K562 (cell line): ENCODE data around the gene BORA. TPM values are rescaled to one million over a fixed set of nuclear protein-coding genes. Genes with fewer than 3 reads are reported as not detected.

Source experiments
- ATAC-seq: fragments of 200-7000 bp; cut with Tn5 transposase; 3 replicates; pipeline ENCODE4 v1.9.1; 2020; ENCODE audit warnings: moderate library complexity
- BruUV-seq: library from RNA; stranded (reverse); fragments of 400-500 nt; replicated peaks from 2 replicates; lab custom pipeline; 2021; lab: Mats Ljungman, UMichigan
- CTCF ChIA-PET: fragments of 300-600 bp; formaldehyde crosslinking; extraction: SDS; loops from one replicate; lab custom pipeline; 2021; ENCODE audit warnings: low intra/inter-chr PET ratio; lab: Yijun Ruan, JAX
- POLR2A ChIA-PET: fragments of 300-600, 350-650 bp; sonication (Branson Sonifier 250); formaldehyde crosslinking; extraction: SDS; loops from one replicate; lab custom pipeline; 2021; ENCODE audit warnings: antibody characterized with exemption, inconsistent platforms; lab: Yijun Ruan, JAX
- DNase-seq, 4 experiments: peaks; one replicate each; pipeline versions ENCODE4 v3.0.0 to v3.0.0-alpha.2; 2011 to 2018; ENCODE audit warnings: low spot score in 3 of 4, mixed read lengths in 3 of 4; ENCODE audit errors: extremely low read depth in 1 of 4
- FAIRE-seq: peaks from 2 replicates; lab custom pipeline; 2011; peaks lifted over from hg19 to GRCh38; lab: Jason Lieb, UNC
- H2AFZ ChIP-seq: 2 replicates; pipeline ENCODE4 v1.6.0; 2011; ENCODE audit warnings: low read depth, low read length, control low read depth, inconsistent platforms
- H3K27ac ChIP-seq: fragments of 200-600 bp; 3 replicates; pipeline ENCODE4 v1.8.0; 2011; ENCODE audit warnings: low read depth, mild to moderate bottlenecking, control low read depth, inconsistent platforms, low read length, moderate library complexity, mixed read lengths; ENCODE audit errors: extremely low read depth
- H3K27me3 ChIP-seq, 2 experiments: fragments of 300-600 bp in 1 of 2; 2 replicates in 1 of 2; 3 replicates in 1 of 2; pipeline versions ENCODE4 v1.6.0 to v1.8.0; 2011; ENCODE audit warnings: inconsistent platforms in 2 of 2, low read length in 2 of 2, mild to moderate bottlenecking in 1 of 2, mixed read lengths in 1 of 2, moderate library complexity in 1 of 2; ENCODE audit not compliant: control insufficient read depth in 2 of 2, insufficient read depth in 2 of 2
- H3K36me3 ChIP-seq: fragments of 300-600 bp; 3 replicates; pipeline ENCODE4 v1.8.0; 2011; ENCODE audit warnings: mild to moderate bottlenecking, low read length, inconsistent platforms; ENCODE audit not compliant: control insufficient read depth, insufficient read depth
- H3K4me1 ChIP-seq, 2 experiments: fragments of 200-600 bp in 1 of 2; replicated peaks in 1 of 2; 2 replicates in 1 of 2; 3 replicates in 1 of 2; pipeline versions ENCODE4 v1.5.1 to v1.8.0; 2011; ENCODE audit warnings: inconsistent platforms in 2 of 2, low read length in 2 of 2, mild to moderate bottlenecking in 1 of 2, mixed read lengths in 1 of 2, moderate library complexity in 1 of 2; ENCODE audit not compliant: control insufficient read depth in 2 of 2, insufficient read depth in 2 of 2
- H3K4me2 ChIP-seq: 2 replicates; pipeline ENCODE4 v1.6.1; 2011; ENCODE audit warnings: low read length, control low read depth, inconsistent platforms, mixed read lengths; ENCODE audit not compliant: insufficient read depth
- H3K4me3 ChIP-seq: fragments of 200-600 bp; sonication (generic), shearing (Covaris generic); 2 replicates; pipeline ENCODE4 v1.5.1; 2016; ENCODE audit warnings: control low read depth, inconsistent platforms
- H3K79me2 ChIP-seq: fragments of 200-600 bp; 3 replicates; pipeline ENCODE4 v1.8.0; 2011; ENCODE audit warnings: low read length, inconsistent platforms; ENCODE audit not compliant: control insufficient read depth, insufficient read depth
- H3K9ac ChIP-seq, 2 experiments: 2 replicates each; pipeline versions ENCODE4 v1.6.0 to v1.6.1; 2011; ENCODE audit warnings: low read depth in 2 of 2, low read length in 2 of 2, control low read depth in 1 of 2, inconsistent platforms in 1 of 2, mild to moderate bottlenecking in 1 of 2, mixed read lengths in 1 of 2; ENCODE audit not compliant: insufficient read depth in 1 of 2
- H3K9me1 ChIP-seq: one replicate; pipeline ENCODE4 v1.6.0; 2011; ENCODE audit warnings: inconsistent platforms, mild to moderate bottlenecking, low read length, moderate library complexity; ENCODE audit not compliant: control insufficient read depth, insufficient read depth
- H3K9me3 ChIP-seq: replicated peaks from 2 replicates; pipeline ENCODE4 v1.5.1; 2011; ENCODE audit warnings: low read depth, low read length, inconsistent platforms; ENCODE audit not compliant: control insufficient read depth, insufficient read depth
- H4K20me1 ChIP-seq: replicated peaks from 2 replicates; pipeline ENCODE4 v1.6.1; 2011; ENCODE audit warnings: low read length, inconsistent platforms, mixed read lengths; ENCODE audit not compliant: control insufficient read depth, insufficient read depth
- CC2D1A ChIP-seq: fragments of 450-650 bp; IDR thresholded peaks from 2 replicates; pipeline ENCODE4 v1.6.1; 2017; ENCODE audit warnings: mild to moderate bottlenecking
- CTBP1 ChIP-seq: fragments of 450-650 bp; IDR thresholded peaks from 2 replicates; pipeline ENCODE4 v1.6.1; 2016; ENCODE audit warnings: borderline replicate concordance
- IFI16 ChIP-seq: fragments of 250-450 bp; sonication (Bioruptor Pico); IDR thresholded peaks from 2 replicates; pipeline ENCODE4 v2.1.2; 2022; ENCODE audit warnings: mild to moderate bottlenecking, inconsistent platforms
- MBD1 ChIP-seq: fragments of 250-450 bp; sonication (Bioruptor Pico); IDR thresholded peaks from 2 replicates; pipeline ENCODE4 v1.8.0; 2022; ENCODE audit warnings: inconsistent platforms
- MNT ChIP-seq, 2 experiments: fragments of 450-650 bp; conservative IDR thresholded peaks; 2 replicates each; pipeline ENCODE4 v1.6.1; 2017; ENCODE audit warnings: mild to moderate bottlenecking in 2 of 2, moderate library complexity in 2 of 2
- NR1H2 ChIP-seq: sonication (generic); formaldehyde crosslinking; IDR thresholded peaks from 2 replicates; pipeline ENCODE4 v1.4.0; 2020; ENCODE audit warnings: mild to moderate bottlenecking, missing genetic modification reagents
- PHF21A ChIP-seq: fragments of 450-650 bp; IDR thresholded peaks from 2 replicates; pipeline ENCODE4 v1.6.1; 2017; ENCODE audit warnings: low read depth, borderline replicate concordance
- POLR3G ChIP-seq: IDR thresholded peaks from 2 replicates; pipeline ENCODE4 v1.6.1; 2011; ENCODE audit not compliant: insufficient read length, insufficient replicate concordance; ENCODE audit errors: extremely low read depth
- RBM25 ChIP-seq: fragments of 200-400 bp; formaldehyde crosslinking; IDR thresholded peaks from 2 replicates; pipeline ENCODE4 v1.6.1; 2018; ENCODE audit warnings: low read length, low read depth, moderate library complexity; ENCODE audit not compliant: severe bottlenecking
- RHOXF2B ChIP-seq: fragments of 250-450 bp; sonication (Bioruptor Pico); conservative IDR thresholded peaks from 2 replicates; pipeline ENCODE4 v1.5.1; 2021
- SIN3B ChIP-seq: fragments of 450-650 bp; IDR thresholded peaks from 2 replicates; pipeline ENCODE4 v1.6.1; 2017; ENCODE audit warnings: low read depth, mild to moderate bottlenecking, moderate library complexity
- SMARCB1 ChIP-seq: IDR thresholded peaks from 2 replicates; pipeline ENCODE4 v1.6.1; 2011; ENCODE audit warnings: improper control_type of control experiment, low read depth; ENCODE audit not compliant: insufficient read length
- ZBTB26 ChIP-seq: fragments of 450-650 bp; formaldehyde crosslinking; IDR thresholded peaks from 2 replicates; pipeline ENCODE4 v1.4.0; 2022; ENCODE audit warnings: missing genetic modification characterization
- ZFP1 ChIP-seq: fragments of 450-650 bp; formaldehyde crosslinking; IDR thresholded peaks from 2 replicates; pipeline ENCODE4 v1.4.0; 2020; ENCODE audit warnings: mild to moderate bottlenecking, mixed read lengths
- ZNF239 ChIP-seq: fragments of 250-450 bp; sonication (Bioruptor Pico); IDR thresholded peaks from 2 replicates; pipeline ENCODE4 v1.4.0; 2020; ENCODE audit warnings: mild to moderate bottlenecking
- ZNF253 ChIP-seq: fragments of 250-450 bp; sonication (Bioruptor Pico); conservative IDR thresholded peaks from 2 replicates; pipeline ENCODE4 v1.6.1; 2021; ENCODE audit warnings: mild to moderate bottlenecking
- ZNF584 ChIP-seq: fragments of 200-800 bp; sonication (Bioruptor generic); IDR thresholded peaks from 2 replicates; pipeline ENCODE4 v1.6.1; 2016; ENCODE audit warnings: low read depth, mild to moderate bottlenecking, missing genetic modification characterization, missing compliant biosample characterization
- ZNF695 ChIP-seq: fragments of 450-650 bp; formaldehyde crosslinking; IDR thresholded peaks from 2 replicates; pipeline ENCODE4 v1.4.0; 2020; ENCODE audit warnings: mild to moderate bottlenecking, moderate library complexity
- ZNF766 ChIP-seq: fragments of 200-800 bp; sonication (Bioruptor generic); conservative IDR thresholded peaks from 2 replicates; pipeline ENCODE4 v1.6.1; 2016; ENCODE audit warnings: missing genetic modification characterization, missing compliant biosample characterization
- WGBS: fragments of 100-300 bp; shearing (Covaris generic); methylation state at CpG from one replicate; pipeline ENCODE4 v1.1.6; 2016; ENCODE audit warnings: low coverage, mixed read lengths; ENCODE audit not compliant: insufficient coverage; ENCODE audit errors: missing lambda C conversion rate; 5-methylcytosine and 5-hydroxymethylcytosine counted together
- in situ Hi-C: fragments of 300-500 bp; cut with MboI; formaldehyde crosslinking; loops from 4 replicates; pipeline ENCODE4 v1.15.0; 2018; ENCODE audit warnings: inconsistent platforms, mixed read lengths
- intact Hi-C: fragments of 100-400 bp; cut with micrococcal nuclease; formaldehyde crosslinking; loops from 2 replicates; pipeline ENCODE4 v1.14.2; 2022
- polyA plus RNA-seq, 8 experiments: library from polyadenylated mRNA; depleted of rRNA in 4 of 8; stranded (reverse) in 5 of 8; unstranded in 3 of 8; fragments of >200 nt; fragmentation: Nextera tagmentation in 2 of 8; fragmentation: Illumina TruSeq in 1 of 8; extraction: Ambion mirVana in 2 of 8; extraction: Trizol in 1 of 8; gene quantifications; 2 replicates each; pipeline versions ENCODE4 v1.2.1 to v1.2.3, GENCODE V29; 2011 to 2014; ENCODE audit warnings: inconsistent platforms in 1 of 8, missing spikeins in 1 of 8
- total RNA-seq, 7 experiments: library from RNA; depleted of rRNA in 6 of 7; stranded (reverse); fragments of >200 nt in 6 of 7; fragmentation: Illumina TruSeq in 2 of 7; extraction: Trizol in 2 of 7; gene quantifications; 2 replicates each; pipeline versions ENCODE4 v1.2.1 to v1.2.3, GENCODE V29; 2011 to 2021; ENCODE audit warnings: low replicate concordance in 1 of 7

The BORA gene
- total and polyA plus RNA-seq, 9 of the 15 experiments (the other 6 are each of a cell fraction or from before 2014, with no cell fraction given): 12.4 to 21.5 (median 18.2) TPM

- FAIRE-seq (no peak), DNase-seq (no peak), ATAC-seq (no peak)
- WGBS: 62% methylated on average over 3 of the region's 3 CpGs
- no peaks in the 10 kb centered on the region for H3K9me3 ChIP-seq
- no peak overlapping the region for H2AFZ ChIP-seq
- CTCF ChIA-PET: no interaction called here
- H3K4me3 ChIP-seq: no peak overlapping the region
- no peak overlapping the region for H3K4me2 ChIP-seq
- POLR2A ChIA-PET: no interaction called here
- H3K79me2 ChIP-seq: no peaks in the 10 kb centered on the region
- peaks cover 68% of the 10 kb centered on the region; the same call in 2 of the 3 replicates for H3K36me3 ChIP-seq
- no TSS peak for BruUV-seq
- H3K9me1 ChIP-seq: no peaks in the 10 kb centered on the region
- no peaks in the 10 kb centered on the region for H4K20me1 ChIP-seq
- no peaks in the 10 kb centered on the region for H3K4me1 ChIP-seq
- in situ Hi-C loops (no loop called here), intact Hi-C loops (no loop called here)
- H3K9ac ChIP-seq: no peak overlapping the region
- H3K27ac ChIP-seq: no peak overlapping the region
- no peaks in the 10 kb centered on the region for H3K27me3 ChIP-seq
- no peak for TF ChIP-seq CTBP1
- TF ChIP-seq ZBTB26 (CRISPR knock-in tag): no peak
- TF ChIP-seq ZNF584: no peak
- no peak for TF ChIP-seq IFI16 (CRISPR knock-in tag)
- no peak for TF ChIP-seq CC2D1A
- TF ChIP-seq SIN3B: no peak
- no peak for TF ChIP-seq MNT (conservative IDR thresholded peaks at IDR 0.05)
- TF ChIP-seq RBM25: no peak
- TF ChIP-seq ZNF766 (CRISPR knock-in tag): no peak
- TF ChIP-seq NR1H2: no peak
- no peak for TF ChIP-seq ZFP1 (CRISPR knock-in tag)
- TF ChIP-seq SMARCB1: no peak
- no peak for TF ChIP-seq POLR3G
- TF ChIP-seq MBD1 (CRISPR knock-in tag): no peak
- no peak for TF ChIP-seq ZNF695
- TF ChIP-seq ZNF239: no peak
- TF ChIP-seq PHF21A: no peak
- TF ChIP-seq RHOXF2B (CRISPR knock-in tag): no peak
- no peak for TF ChIP-seq ZNF253 (CRISPR knock-in tag)
These were observed 71.1 kb downstream of the BORA start for GRCh38 chr13:72798817-72799216.
